Ureter (tissue), 1 donor: ENCODE measurements around the gene ETV7. TPM values are rescaled to one million over a fixed set of nuclear protein-coding genes. Genes with fewer than 3 reads are reported as not detected.

ENCODE experiments used
- DNase-seq: peaks from one replicate; pipeline ENCODE4 v3.0.0-alpha.2; 2020; ENCODE audit warnings: low spot score
- total RNA-seq: library from RNA; stranded (reverse); gene quantifications from one replicate; pipeline ENCODE4 v1.2.4, GENCODE V29; 2023
- donor health status: DM: yes; HTN: yes; CAD: no.

ETV7 gene
- total RNA-seq, 1 donor from 2014 or later = 7.6 TPM

- no peak for DNase-seq
Measured at GRCh38 chr6:36323062-36323461, 64.4 kb downstream of the ETV7 start.

GRCh38 chr6:36322591-36322990, 64.9 kb downstream of the ETV7 start:
- no peak for DNase-seq

- DNase-seq = no peak
Measured at GRCh38 chr6:36320475-36320874, 67.0 kb downstream of the ETV7 start.

- DNase-seq = no peak
Measured at GRCh38 chr6:36319821-36320220, 67.6 kb downstream of the ETV7 start.

GRCh38 chr6:36319436-36319762, 68.1 kb downstream of the ETV7 start:
- no peak for DNase-seq

GRCh38 chr6:36318690-36319435, 68.6 kb downstream of the ETV7 start:
- DNase-seq = no peak

- DNase-seq = no peak
Measured at GRCh38 chr6:36317623-36318022, 69.8 kb downstream of the ETV7 start.

Other genes starting within 250 kb of the ETV7 start
- gene BRPF3, start 190.9 kb downstream of the ETV7 start, total RNA-seq = 31.7 TPM
- gene PNPLA1, start 117.6 kb downstream of the ETV7 start, total RNA-seq = 0.21 TPM
- not detected for gene BNIP5, start 50.8 kb downstream of the ETV7 start, total RNA-seq
- not detected for gene PXT1, start 55.2 kb upstream of the ETV7 start, total RNA-seq
- 34.6 TPM for gene KCTD20, start 55.3 kb upstream of the ETV7 start, total RNA-seq
- gene STK38, start 159.8 kb upstream of the ETV7 start, total RNA-seq = 47.5 TPM
- gene SRSF3, start 206.7 kb upstream of the ETV7 start, total RNA-seq = 306 TPM